Liver (tissue), 3 donors: Measurements from ENCODE around the gene STARD3.

Experiments
- HNF4A ChIP-seq, 2 donors: conservative IDR thresholded peaks; 2 replicates each; pipeline ENCODE4 v1.6.1; 2016; ENCODE audit warnings: antibody characterized with exemption in 2 of 2, mild to moderate bottlenecking in 2 of 2
- HNF4G ChIP-seq: IDR thresholded peaks from 2 replicates; pipeline ENCODE4 v1.6.1; 2016; ENCODE audit warnings: antibody characterized with exemption
- TAF1 ChIP-seq: conservative IDR thresholded peaks from 2 replicates; pipeline ENCODE4 v1.6.1; 2016; ENCODE audit warnings: antibody characterized with exemption, mild to moderate bottlenecking
- YY1 ChIP-seq: IDR thresholded peaks from 2 replicates; pipeline ENCODE4 v1.6.1; 2016; ENCODE audit warnings: antibody characterized with exemption, mild to moderate bottlenecking
- TF ChIP-seq, protein P1 (sequence below): fragments of 150-350 bp; IDR thresholded peaks from 2 replicates; pipeline ENCODE4 v1.5.1; 2017; ENCODE audit warnings: improper control_type of control experiment, low read depth, low read length; ENCODE audit not compliant: missing input control
- TF ChIP-seq, protein P2 (sequence below): IDR thresholded peaks from 2 replicates; pipeline ENCODE4 v1.6.1; 2016; ENCODE audit warnings: antibody characterized with exemption
- TF ChIP-seq, protein P3 (sequence below): IDR thresholded peaks from 2 replicates; pipeline ENCODE4 v1.6.1; 2016; ENCODE audit warnings: antibody characterized with exemption, mild to moderate bottlenecking
- TF ChIP-seq, protein P4 (sequence below): IDR thresholded peaks from 2 replicates; pipeline ENCODE4 v1.6.1; 2016; ENCODE audit warnings: antibody characterized with exemption
- TF ChIP-seq, protein P5 (sequence below): IDR thresholded peaks from 2 replicates; pipeline ENCODE4 v1.6.1; 2016; ENCODE audit warnings: antibody characterized with exemption
- donor health status: healthy.
- donor health status: healthy.

DNA sequence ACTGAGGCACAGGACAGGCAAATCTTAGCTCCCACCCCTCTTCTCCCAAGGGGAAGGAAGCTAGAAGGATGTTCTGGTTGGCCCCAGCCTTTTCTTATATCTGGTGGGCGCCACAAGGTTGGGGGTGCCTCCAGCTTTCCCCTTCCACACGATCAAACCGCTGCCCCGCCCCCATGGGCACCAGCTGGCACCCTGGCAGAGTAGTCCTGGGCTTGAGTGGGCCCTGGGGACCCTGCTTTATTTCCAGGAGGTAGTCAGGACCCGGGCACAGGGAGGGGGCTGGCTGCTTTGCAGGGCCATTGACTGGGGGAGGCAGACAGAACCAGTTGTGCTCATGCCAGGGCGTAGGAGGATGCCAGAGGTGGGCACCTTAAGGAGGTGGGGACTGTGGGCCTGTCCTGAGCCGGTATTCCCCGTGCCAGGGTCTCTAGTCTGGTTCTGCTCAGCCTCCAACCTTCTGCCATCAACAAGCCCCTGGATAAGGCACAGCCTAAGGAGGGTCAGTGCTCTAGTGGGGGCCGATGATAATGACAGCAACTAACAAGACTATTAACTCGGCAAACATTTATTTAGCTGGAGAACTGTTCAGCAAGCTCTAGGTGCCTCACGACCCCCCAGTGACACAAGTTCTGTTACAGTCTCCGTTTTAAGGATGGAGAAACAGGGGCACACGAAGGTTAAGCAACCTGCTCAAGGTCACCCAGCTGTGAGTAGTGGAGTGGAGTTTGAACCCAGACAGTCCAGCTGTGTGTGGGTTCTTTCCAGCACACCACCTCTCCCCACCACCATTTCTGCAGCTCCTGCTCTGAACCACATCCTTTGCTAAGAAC lies 17.8 kb upstream of the STARD3 start:
- TF ChIP-seq YY1 = no peak
- TF ChIP-seq, protein P1, sequence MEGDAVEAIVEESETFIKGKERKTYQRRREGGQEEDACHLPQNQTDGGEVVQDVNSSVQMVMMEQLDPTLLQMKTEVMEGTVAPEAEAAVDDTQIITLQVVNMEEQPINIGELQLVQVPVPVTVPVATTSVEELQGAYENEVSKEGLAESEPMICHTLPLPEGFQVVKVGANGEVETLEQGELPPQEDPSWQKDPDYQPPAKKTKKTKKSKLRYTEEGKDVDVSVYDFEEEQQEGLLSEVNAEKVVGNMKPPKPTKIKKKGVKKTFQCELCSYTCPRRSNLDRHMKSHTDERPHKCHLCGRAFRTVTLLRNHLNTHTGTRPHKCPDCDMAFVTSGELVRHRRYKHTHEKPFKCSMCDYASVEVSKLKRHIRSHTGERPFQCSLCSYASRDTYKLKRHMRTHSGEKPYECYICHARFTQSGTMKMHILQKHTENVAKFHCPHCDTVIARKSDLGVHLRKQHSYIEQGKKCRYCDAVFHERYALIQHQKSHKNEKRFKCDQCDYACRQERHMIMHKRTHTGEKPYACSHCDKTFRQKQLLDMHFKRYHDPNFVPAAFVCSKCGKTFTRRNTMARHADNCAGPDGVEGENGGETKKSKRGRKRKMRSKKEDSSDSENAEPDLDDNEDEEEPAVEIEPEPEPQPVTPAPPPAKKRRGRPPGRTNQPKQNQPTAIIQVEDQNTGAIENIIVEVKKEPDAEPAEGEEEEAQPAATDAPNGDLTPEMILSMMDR = no peak
- TF ChIP-seq, protein P2, sequence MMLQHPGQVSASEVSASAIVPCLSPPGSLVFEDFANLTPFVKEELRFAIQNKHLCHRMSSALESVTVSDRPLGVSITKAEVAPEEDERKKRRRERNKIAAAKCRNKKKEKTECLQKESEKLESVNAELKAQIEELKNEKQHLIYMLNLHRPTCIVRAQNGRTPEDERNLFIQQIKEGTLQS = no peak
- no peak for TF ChIP-seq HNF4A (conservative IDR thresholded peaks at IDR 0.05)
- TF ChIP-seq, protein P3, sequence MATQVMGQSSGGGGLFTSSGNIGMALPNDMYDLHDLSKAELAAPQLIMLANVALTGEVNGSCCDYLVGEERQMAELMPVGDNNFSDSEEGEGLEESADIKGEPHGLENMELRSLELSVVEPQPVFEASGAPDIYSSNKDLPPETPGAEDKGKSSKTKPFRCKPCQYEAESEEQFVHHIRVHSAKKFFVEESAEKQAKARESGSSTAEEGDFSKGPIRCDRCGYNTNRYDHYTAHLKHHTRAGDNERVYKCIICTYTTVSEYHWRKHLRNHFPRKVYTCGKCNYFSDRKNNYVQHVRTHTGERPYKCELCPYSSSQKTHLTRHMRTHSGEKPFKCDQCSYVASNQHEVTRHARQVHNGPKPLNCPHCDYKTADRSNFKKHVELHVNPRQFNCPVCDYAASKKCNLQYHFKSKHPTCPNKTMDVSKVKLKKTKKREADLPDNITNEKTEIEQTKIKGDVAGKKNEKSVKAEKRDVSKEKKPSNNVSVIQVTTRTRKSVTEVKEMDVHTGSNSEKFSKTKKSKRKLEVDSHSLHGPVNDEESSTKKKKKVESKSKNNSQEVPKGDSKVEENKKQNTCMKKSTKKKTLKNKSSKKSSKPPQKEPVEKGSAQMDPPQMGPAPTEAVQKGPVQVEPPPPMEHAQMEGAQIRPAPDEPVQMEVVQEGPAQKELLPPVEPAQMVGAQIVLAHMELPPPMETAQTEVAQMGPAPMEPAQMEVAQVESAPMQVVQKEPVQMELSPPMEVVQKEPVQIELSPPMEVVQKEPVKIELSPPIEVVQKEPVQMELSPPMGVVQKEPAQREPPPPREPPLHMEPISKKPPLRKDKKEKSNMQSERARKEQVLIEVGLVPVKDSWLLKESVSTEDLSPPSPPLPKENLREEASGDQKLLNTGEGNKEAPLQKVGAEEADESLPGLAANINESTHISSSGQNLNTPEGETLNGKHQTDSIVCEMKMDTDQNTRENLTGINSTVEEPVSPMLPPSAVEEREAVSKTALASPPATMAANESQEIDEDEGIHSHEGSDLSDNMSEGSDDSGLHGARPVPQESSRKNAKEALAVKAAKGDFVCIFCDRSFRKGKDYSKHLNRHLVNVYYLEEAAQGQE = no peak
- TF ChIP-seq, protein P4, sequence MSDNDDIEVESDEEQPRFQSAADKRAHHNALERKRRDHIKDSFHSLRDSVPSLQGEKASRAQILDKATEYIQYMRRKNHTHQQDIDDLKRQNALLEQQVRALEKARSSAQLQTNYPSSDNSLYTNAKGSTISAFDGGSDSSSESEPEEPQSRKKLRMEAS = no peak
- TF ChIP-seq TAF1 = no peak
- TF ChIP-seq HNF4G = no peak
- TF ChIP-seq, protein P5, sequence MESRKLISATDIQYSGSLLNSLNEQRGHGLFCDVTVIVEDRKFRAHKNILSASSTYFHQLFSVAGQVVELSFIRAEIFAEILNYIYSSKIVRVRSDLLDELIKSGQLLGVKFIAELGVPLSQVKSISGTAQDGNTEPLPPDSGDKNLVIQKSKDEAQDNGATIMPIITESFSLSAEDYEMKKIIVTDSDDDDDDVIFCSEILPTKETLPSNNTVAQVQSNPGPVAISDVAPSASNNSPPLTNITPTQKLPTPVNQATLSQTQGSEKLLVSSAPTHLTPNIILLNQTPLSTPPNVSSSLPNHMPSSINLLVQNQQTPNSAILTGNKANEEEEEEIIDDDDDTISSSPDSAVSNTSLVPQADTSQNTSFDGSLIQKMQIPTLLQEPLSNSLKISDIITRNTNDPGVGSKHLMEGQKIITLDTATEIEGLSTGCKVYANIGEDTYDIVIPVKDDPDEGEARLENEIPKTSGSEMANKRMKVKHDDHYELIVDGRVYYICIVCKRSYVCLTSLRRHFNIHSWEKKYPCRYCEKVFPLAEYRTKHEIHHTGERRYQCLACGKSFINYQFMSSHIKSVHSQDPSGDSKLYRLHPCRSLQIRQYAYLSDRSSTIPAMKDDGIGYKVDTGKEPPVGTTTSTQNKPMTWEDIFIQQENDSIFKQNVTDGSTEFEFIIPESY = no peak
